Transverse colon (tissue), 3 donors: ENCODE measurements around the gene VASH2.

ENCODE experiments used
- CTCF ChIP-seq, 5 experiments: fragments of 200-600 bp in 3 of 5; fragments of 450-650 bp in 2 of 5; sonication (generic) in 3 of 5; IDR thresholded peaks; 1 replicate in 2 of 5; 2 replicates in 3 of 5; pipeline ENCODE4 v1.5.1; 2016 to 2017; ENCODE audit warnings: antibody characterized with exemption in 5 of 5, inconsistent platforms in 3 of 5, mild to moderate bottlenecking in 2 of 5, moderate library complexity in 1 of 5
- POLR2A ChIP-seq: fragments of 450-650 bp; IDR thresholded peaks from one replicate; pipeline ENCODE4 v1.6.1; 2016; ENCODE audit warnings: antibody characterized with exemption, mild to moderate bottlenecking, moderate library complexity

GRCh38 chr1:212983482-212983881 is 33.1 kb downstream of the VASH2 start:
- TF ChIP-seq CTCF (IDR thresholded peaks at IDR 0.05) (no peak), POLR2A (no peak)
